ENCODE measurements around the gene CD244.
"Not testable (repeated sequence)": the region's sequence is repeated elsewhere in the genome, so short reads cannot be mapped to it uniquely, and the experiment has no call there.

The CD244 gene
- 0 to 0.58 (median 0.04) reads per million in 3 experiments for total RNA-seq

- DNase-seq: no peak
These were observed at the start of gene CD244 for GRCh38 chr1:160862203-160863060. Gene CD244 (minus strand): TSS chr1:160862887. CDS start chr1:160862677, 210 bp downstream.

GRCh38 chr1:160911925-160912324 is 49.2 kb upstream of the CD244 start:
- no peak for DNase-seq

DNA sequence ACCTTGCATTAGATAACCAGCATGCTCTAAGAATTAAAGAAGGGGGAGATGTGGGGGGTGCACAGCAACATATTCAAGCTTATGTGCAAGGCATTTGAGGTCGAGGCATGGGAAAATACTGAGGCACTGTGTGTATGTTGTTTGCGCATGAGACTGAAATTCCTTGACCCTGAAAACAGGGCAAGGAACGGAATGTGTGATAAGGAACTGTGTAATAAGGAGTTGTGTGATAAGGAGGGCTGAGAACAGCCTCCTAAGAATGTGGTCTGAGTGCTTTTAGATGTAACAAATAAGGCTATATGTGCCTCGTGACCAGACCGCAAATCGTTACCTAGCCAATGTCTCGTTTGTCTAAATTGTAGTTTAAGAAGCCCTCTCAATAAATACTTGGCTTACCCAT is 48.8 kb upstream of the CD244 start:
- no peak for DNase-seq

GRCh38 chr1:160910170-160910750 is 47.6 kb upstream of the CD244 start:
- no peak for DNase-seq

GRCh38 chr1:160907976-160908375 is 45.3 kb upstream of the CD244 start:
- no peak for DNase-seq

DNA sequence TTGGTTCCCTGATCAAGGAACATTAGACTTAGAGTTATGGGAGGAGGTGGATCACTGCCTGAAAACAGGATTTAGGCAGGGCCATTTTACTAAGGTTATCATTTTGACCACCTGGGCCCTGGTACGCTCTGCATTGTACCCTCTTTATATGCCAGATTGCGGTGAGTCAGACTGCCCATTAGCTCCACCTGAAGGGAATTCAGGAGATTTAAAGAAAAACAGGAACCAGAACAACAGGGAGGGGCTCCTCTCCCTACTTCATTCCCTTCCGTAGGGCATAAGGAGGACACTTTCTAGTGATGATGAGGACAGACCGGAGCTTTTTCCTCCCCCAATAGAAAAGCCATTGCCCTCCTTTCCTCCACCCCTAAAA is 42.9 kb upstream of the CD244 start:
- DNase-seq: no peak

DNA sequence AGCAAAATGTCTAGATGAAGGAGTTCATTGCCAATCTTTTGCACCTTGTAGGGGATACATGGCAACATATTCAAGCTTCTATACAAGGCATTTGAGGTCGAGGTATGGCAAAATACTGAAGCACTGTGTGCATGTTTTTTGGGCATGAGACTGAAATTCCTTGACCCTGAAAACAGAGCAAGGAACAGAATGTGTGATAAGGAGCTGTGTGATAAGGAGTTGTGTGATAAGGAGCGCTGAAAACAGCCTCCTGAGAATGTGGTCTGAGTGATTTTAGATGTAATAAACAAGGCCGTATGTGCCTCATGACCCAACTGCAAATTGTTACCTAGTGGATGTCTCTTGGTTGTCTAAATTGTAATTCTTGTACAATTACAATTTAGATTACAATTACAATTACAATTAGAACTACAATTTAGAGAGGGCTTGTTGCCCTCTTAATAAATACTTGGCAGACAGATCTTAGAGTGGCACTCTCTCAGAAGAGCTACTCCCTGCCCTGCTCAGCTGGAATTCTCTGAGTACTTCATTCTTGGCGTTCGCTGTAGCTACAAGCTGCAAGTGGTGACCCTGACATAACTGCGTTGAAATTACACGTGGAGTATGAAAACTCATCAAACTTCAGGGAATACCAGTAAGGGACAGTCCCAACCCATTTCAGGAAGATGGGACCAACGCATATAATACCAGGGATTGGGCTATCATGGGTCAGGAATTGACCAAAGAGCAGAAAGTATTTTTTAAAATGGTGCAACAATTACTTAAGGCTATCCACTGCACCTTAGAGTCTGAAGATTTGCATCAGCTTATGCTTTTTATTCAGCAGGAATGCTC is 42.3 kb upstream of the CD244 start:
- no peak for DNase-seq

- not testable (repeated sequence) for DNase-seq
These were observed 39.6 kb upstream of the CD244 start for GRCh38 chr1:160902251-160902650.

- no peak for DNase-seq
These were observed 39.1 kb upstream of the CD244 start for GRCh38 chr1:160901768-160902167.

DNA sequence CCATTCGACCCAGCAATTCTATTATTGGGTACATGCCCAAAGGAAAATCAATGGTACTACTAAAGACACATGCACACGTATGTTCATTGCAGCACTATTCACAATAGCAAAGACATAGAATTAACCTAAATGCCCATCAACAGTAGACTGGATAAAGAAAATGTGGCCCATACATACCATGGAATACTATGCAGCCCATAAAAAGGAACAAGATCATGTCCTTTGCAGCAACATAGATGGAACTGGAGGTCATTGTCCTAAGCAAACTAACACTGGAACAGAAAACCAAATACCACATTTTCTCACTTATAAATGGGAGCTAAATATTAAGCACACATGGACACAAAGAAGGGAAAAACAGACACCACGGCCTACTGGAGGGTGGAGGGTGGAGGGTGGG is 38.0 kb upstream of the CD244 start:
- not testable (repeated sequence) for DNase-seq

GRCh38 chr1:160894368-160895135 is 31.9 kb upstream of the CD244 start:
- DNase-seq: not testable (repeated sequence)

DNA sequence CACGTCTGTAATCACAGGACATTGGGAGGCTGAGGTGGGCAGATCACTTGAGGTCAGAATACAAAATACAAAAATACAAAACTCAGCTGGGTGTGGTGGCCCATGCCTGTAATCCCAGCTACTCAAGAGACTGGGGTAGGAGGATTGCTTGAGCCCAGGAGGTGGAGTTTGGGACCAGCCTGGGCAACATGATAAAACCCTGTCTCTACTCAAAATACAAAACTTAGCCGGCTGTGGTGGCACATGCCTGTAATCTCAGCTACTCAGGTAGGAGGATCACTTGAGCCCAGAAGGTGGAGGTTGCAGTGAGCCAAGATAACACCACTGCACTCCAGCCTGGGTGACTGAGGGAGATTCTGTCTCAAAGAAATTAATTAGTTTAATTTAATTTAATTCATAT is 28.8 kb upstream of the CD244 start:
- no peak for DNase-seq

- no peak for DNase-seq
These were observed 26.2 kb upstream of the CD244 start for GRCh38 chr1:160888926-160889325.

DNA sequence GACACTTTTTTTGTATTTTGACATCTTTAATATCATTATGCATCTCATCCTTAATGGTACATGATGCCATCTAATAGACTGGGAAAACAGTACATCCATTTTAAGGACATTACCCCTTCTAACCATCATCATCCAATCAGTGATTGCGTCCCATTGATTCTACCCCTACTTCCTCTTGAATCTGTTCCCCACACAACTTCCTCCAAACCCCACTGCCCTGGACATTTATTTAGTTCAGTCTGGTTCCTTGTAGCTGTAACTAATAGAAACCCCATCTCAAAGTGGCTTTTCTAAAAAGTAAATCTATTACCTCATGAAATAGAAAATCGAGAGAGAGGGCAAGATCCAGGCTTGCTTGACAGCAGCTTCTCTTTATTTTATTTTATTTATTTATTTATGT is 24.4 kb upstream of the CD244 start:
- DNase-seq: no peak

GRCh38 chr1:160885042-160885441 is 22.4 kb upstream of the CD244 start, which contains the start of gene ITLN1:
Gene ITLN1 (minus strand): TSS chr1:160885180. CDS start chr1:160884877, 303 bp downstream.
- no peak for DNase-seq

GRCh38 chr1:160884579-160884978 is 21.9 kb upstream of the CD244 start:
- DNase-seq: no peak

DNA sequence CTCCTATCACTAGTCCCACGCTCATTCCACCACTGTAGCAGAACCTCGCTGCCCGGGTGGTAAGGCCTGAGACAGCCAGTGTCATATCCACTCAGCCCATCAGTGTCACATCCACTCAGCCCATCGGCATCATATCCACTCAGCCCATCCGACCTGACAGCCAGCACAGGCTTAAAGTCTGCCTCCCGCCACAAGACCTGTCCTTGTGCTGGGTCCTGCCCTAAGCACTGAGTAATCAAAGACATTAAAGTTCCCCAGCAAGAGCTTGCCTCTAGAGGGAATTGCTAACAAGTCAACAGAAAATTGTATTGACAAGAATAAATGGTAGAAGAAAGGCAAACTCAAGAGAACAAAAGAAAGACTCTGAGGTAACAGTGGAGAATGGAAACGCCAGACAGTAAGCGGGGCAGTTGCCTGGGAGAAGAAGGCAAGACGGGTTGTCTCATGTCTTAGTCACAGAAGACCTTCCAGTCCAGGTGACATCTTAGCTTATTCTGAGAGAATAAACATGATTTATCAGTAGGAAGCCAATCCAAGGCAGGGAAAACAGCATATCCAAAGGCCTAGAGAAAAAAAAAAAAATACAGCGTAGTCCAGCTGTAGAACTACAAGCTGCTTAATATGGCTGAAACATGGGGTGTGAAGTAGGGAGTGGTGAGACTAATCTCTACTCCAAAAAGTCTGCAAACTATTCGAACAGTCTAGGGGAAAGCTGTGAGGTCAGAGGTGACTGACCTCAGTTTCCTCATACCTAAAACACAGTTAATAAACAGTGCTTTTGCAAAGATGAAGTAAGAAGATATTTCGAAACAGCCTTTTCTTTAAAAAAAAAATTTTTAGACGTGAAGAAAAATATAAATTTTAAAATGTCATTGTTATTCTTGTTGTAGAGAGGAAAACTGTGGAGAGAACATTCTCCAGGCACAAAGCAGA is 21.2 kb upstream of the CD244 start:
- DNase-seq: no peak

DNA sequence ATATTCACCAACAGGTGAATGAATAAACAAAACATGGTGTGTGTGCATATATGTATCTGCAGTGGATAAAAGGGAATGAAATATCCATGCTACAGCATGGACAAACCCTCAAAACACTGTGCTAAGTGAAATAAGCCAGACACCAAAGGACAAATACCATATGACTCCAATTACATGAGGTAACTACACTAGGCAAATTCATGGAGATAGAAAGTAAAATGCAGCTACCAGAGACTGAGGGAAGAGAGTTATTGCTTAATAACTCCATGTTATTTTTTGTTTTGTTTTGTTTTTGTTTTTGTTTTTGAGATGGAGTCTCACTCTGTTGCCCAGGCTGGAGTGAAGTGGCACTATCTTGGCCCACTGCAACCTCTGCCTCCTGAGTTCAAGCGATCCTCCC is 19.9 kb upstream of the CD244 start:
- no peak for DNase-seq

GRCh38 chr1:160881264-160881663 is 18.6 kb upstream of the CD244 start:
- DNase-seq: not testable (repeated sequence)

GRCh38 chr1:160880216-160880615 is 17.5 kb upstream of the CD244 start:
- no peak for DNase-seq

- DNase-seq: no peak
These were observed 16.4 kb upstream of the CD244 start for GRCh38 chr1:160879056-160879455.
